Neural progenitor cell (in vitro differentiated cells): Measurements from ENCODE around the gene DEGS2.

Experiments used
- EZH2 ChIP-seq: fragments of 200-600 bp; sonication (generic); IDR thresholded peaks from 2 replicates; pipeline ENCODE4 v1.6.1; 2017; ENCODE audit warnings: antibody characterized with exemption, mild to moderate bottlenecking, moderate library complexity
- EZH2phosphoT487 ChIP-seq: fragments of 200-600 bp; sonication (generic); IDR thresholded peaks from 2 replicates; pipeline ENCODE4 v1.6.1; 2017; ENCODE audit warnings: antibody characterized with exemption
- TF ChIP-seq, protein P1 (sequence below): fragments of 200-600 bp; sonication (generic); IDR thresholded peaks from 2 replicates; pipeline ENCODE4 v1.5.1; 2017; ENCODE audit warnings: antibody characterized with exemption, mild to moderate bottlenecking

DNA sequence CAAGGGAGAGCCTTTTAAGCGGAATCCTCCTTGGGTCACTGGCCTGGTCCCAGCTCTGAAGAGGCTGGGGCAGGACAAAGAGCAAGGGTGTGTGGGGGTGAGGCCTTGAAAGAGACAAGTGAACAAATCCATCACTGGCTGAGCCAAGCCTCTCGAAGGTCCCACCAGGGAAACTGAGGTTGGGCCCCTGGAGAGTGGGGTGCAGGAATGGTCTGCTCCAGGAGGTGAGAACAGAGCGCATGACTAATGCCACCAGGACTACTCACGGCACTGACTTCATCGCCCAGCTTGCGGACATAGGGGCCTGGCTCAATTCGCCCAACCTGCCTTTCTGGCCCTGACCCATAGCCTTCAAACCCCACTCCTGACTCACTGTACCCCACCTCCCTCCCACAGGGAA is 19.2 kb upstream of the DEGS2 start:
- TF ChIP-seq, protein P1, sequence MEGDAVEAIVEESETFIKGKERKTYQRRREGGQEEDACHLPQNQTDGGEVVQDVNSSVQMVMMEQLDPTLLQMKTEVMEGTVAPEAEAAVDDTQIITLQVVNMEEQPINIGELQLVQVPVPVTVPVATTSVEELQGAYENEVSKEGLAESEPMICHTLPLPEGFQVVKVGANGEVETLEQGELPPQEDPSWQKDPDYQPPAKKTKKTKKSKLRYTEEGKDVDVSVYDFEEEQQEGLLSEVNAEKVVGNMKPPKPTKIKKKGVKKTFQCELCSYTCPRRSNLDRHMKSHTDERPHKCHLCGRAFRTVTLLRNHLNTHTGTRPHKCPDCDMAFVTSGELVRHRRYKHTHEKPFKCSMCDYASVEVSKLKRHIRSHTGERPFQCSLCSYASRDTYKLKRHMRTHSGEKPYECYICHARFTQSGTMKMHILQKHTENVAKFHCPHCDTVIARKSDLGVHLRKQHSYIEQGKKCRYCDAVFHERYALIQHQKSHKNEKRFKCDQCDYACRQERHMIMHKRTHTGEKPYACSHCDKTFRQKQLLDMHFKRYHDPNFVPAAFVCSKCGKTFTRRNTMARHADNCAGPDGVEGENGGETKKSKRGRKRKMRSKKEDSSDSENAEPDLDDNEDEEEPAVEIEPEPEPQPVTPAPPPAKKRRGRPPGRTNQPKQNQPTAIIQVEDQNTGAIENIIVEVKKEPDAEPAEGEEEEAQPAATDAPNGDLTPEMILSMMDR, result no peak
- TF ChIP-seq EZH2 (no peak), EZH2phosphoT487 (no peak)
